ENCODE measurements around the gene FBLIM1.

Gene FBLIM1

GRCh38 chr1:15756143-15757015, 2.2 kb upstream of the FBLIM1 start:
- no peak overlapping the region for H3K4me3 ChIP-seq (ENCODE audit: low read depth, low read length)
- H3K27me3 ChIP-seq (ENCODE audit: insufficient read depth, low read depth, severe bottlenecking) = no peaks in the 10 kb centered on the region
- H3K27ac ChIP-seq = no peak overlapping the region
- H3K36me3 ChIP-seq = no peaks in the 10 kb centered on the region
- no peak for TF ChIP-seq CTCF (IDR thresholded peaks at IDR 0.05; ENCODE audit: low read depth, low read length)
- DNase-seq = no peak
- no peaks in the 10 kb centered on the region for H3K9me3 ChIP-seq (ENCODE audit: severe bottlenecking)

GRCh38 chr1:15757016-15757543, 1.5 kb upstream of the FBLIM1 start:
- H3K4me3 ChIP-seq (ENCODE audit: low read depth, low read length) = no peak overlapping the region
- no peak overlapping the region for H3K27ac ChIP-seq

GRCh38 chr1:15757575-15758342, 836 bp upstream of the FBLIM1 start:
- DNase-seq = peak; percentile 58
- TF ChIP-seq CTCF (IDR thresholded peaks at IDR 0.05; ENCODE audit: low read depth, low read length) = no peak
- Histone ChIP-seq H3K4me3 (ENCODE audit: low read depth, low read length) (peak overlapping the region; percentile 60), H3K9me3 (ENCODE audit: severe bottlenecking) (no peaks in the 10 kb centered on the region), H3K27me3 (ENCODE audit: insufficient read depth, low read depth, severe bottlenecking) (no peaks in the 10 kb centered on the region), H3K27ac (peak overlapping the region; percentile 36; the same call in 1 of the 2 replicates), H3K36me3 (no peaks in the 10 kb centered on the region)

More at GRCh38 chr1:15757016-15757543, 1.5 kb upstream of the FBLIM1 start:
- no peaks in the 10 kb centered on the region for H3K36me3 ChIP-seq
- no peak for TF ChIP-seq CTCF (IDR thresholded peaks at IDR 0.05; ENCODE audit: low read depth, low read length)
- no peaks in the 10 kb centered on the region for H3K9me3 ChIP-seq (ENCODE audit: severe bottlenecking)
- no peaks in the 10 kb centered on the region for H3K27me3 ChIP-seq (ENCODE audit: insufficient read depth, low read depth, severe bottlenecking)
- no peak for DNase-seq

- H3K9me3 ChIP-seq (ENCODE audit: severe bottlenecking) = no peaks in the 10 kb centered on the region
- DNase-seq = no peak
- H3K36me3 ChIP-seq = no peaks in the 10 kb centered on the region
- peak overlapping the region; percentile 60 for H3K4me3 ChIP-seq (ENCODE audit: low read depth, low read length)
- TF ChIP-seq CTCF (IDR thresholded peaks at IDR 0.05; ENCODE audit: low read depth, low read length) = no peak
- H3K27me3 ChIP-seq (ENCODE audit: insufficient read depth, low read depth, severe bottlenecking) = no peaks in the 10 kb centered on the region
- peak overlapping the region; percentile 45 for H3K27ac ChIP-seq
Observed at GRCh38 chr1:15758953-15759661, 512 bp downstream of the FBLIM1 start.

- H3K27me3 ChIP-seq (ENCODE audit: insufficient read depth, low read depth, severe bottlenecking) = no peaks in the 10 kb centered on the region
- no peak overlapping the region for H3K4me3 ChIP-seq (ENCODE audit: low read depth, low read length)
- no peaks in the 10 kb centered on the region for H3K9me3 ChIP-seq (ENCODE audit: severe bottlenecking)
- no peak overlapping the region for H3K27ac ChIP-seq
- peaks cover 7% of the 10 kb centered on the region for H3K36me3 ChIP-seq
- DNase-seq = no peak
- TF ChIP-seq CTCF (IDR thresholded peaks at IDR 0.05; ENCODE audit: low read depth, low read length) = no peak
Observed at GRCh38 chr1:15760520-15761211, 2.1 kb downstream of the FBLIM1 start.

Measured in WERI-Rb-1 (cell line).